ENCODE data around the gene POLD4.

Gene POLD4

DNA sequence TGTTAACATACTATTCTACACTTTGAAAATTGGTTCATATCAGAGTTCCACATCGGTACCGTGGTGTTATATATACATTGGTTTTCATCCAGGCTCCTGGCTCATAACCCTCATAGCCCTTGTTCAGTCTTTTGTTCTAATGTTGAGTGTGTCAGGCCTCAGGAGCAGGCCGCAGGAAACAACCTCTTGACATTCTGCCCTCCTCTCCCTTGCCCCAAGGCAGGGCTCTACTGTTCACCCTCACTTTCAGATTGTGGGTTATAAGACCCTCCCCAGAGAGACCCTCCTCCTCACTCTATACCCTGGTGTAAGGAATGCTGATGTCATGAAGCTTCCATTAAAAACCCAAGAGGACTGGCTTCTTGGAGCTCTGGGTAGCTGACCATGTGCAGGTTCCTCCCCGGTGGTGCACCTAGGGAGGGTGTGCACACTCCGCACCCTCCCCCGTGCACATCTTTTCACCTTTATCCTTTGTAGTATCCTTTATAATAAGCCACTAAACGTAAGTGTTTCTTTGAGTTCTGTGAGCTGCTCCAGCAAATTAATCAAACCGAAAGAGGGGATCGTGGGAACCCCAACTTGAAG, 37.9 kb downstream of the POLD4 start:
- no peak for DNase-seq (ENCODE audit: low read depth)

DNA sequence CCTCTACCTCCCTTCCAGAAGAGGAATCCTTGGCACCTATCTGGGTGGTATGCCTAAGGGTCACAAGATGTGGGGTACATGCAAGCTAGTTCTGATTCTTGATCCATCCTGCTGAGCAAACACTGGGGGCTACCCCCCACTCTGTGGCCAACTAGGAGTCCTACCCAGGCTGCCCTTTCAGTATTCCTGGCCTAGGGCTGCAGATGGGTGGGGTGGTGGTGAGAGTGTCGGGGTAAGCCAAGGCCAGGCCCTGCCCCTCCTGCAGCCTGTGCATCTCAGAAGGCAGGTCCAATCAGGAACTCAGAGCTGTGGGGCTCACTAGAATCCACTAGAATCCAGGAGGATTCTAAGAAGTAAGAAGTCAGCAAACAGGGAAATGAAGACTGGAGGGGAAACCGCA, 39.1 kb downstream of the POLD4 start:
- DNase-seq (ENCODE audit: low read depth), result no peak

DNA sequence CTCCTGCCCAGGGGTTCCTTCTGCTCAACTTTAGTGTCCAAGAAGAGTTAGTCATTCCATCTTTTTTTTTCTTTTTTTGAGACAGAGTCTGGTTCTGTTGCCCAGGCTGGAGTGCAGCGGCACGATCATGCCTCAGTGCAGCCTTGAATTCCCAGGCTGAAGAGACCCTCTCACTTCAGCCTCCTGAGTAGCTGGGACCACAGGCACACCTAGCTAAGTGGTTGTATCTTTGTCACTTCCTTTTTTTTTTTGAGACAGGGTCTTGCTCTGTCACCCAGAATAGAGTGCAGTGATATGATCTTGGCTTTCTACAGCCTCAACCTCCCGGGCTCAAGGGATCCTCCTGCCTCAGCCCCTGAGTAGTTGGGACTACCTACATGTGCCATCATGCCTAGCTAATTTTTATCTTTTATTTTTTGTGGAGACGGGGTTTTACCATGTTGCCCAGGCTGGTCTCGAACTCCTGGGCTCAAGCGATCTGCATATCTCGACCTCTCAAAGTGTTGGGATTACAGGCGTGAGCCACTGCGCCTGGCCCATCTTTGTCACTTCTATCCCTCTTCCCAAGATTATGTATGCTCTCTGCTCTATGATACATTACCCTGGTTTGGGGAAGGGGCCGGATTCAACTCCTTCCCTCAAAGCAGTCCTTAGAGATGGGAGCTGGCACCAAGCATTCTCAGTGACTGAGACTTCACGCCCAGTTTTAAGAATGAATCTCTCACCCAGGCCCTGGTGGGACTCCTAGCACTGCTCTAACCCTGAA, 40.0 kb downstream of the POLD4 start:
- DNase-seq (ENCODE audit: low read depth), result no peak

DNA sequence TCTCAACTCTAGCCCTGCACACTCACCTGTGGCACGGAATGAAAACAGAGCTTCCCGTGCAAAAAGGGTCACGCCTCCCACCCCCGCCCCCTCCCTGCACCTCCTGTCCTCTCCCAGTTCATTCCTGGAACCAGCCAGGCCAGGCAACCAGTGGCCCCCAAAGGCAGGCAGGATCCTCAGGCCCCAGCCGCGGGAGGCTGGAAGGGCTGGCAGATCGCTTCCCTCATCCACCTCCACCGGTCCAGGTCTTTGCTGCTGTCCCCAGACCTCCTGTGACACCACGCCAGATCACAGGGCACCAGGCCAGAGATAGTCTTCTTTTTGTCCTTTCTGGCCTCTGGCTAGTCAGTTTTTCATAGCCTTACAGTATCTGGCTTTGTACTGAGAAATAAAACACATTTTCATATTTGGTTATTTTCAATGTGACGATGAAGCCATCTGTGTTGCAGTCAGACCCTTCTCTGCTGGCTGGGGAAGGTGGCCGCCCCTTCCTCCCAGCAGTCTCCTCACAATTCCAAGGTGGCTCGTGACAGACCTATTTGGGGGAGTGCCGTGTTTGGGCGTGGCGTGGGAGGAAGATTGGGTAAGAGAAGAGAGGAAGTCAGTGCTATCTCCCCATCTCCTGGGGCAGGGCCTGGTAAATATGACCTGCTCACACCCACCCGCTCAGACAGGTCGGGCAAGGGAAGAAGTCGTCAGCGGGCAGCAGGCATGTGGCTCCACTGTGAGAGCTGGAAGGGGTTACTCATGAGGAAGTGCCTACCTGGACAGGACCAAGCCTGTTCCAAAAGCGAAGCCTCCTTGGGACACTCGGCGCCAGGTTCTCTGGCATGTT, 40.9 kb downstream of the POLD4 start:
- no peak for DNase-seq (ENCODE audit: low read depth)

DNA sequence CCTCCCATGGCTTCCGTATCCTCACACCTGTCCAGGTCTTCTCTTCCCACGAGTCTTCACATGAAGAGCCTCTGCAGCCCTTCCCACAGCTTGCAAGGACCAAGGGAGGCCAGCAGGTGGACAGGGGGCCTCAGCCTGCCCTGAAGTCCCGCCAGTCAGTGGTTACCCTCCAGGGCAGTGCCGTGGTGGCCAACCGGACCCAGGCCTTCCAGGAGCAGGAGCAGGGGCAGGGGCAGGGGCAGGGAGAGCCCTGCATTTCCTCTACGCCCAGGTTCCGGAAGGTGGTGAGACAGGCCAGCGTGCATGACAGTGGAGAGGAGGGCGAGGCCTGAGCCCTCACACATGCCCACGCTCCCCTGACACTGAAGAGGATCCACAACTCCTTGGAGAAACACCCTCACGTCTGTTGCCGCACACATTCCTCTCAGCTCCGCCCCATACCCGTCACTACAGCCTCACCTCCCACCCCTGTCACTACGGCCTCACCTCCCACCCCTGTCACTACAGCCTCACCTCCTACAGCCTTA, 41.7 kb downstream of the POLD4 start:
- DNase-seq (ENCODE audit: low read depth), result no peak

DNA sequence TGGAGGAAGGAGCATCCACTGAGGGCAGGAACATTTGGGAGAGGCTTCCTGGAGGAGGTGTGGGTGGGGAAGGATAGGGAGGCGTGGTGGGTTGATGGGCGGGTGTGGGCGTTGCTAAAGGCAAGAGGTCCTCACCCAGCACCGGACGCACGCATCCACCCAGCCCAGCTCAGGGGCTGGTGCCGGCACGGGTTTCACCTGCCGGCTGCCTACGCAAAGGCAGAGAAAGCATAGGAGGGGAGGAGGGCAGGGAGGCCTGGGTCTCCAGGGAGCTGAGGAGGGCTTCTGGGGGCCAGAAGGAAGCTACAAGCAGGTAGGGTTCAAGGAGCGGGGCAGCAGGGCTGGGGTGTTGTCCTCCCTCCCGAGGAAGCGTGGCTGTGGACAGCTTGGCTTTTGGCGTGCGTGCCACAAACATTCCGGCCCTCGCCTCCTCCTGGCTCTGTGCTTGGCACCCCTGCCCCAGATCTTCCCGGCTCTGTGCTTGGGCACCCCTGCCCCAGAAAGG, 42.2 kb downstream of the POLD4 start:
- no peak for DNase-seq (ENCODE audit: low read depth)

DNA sequence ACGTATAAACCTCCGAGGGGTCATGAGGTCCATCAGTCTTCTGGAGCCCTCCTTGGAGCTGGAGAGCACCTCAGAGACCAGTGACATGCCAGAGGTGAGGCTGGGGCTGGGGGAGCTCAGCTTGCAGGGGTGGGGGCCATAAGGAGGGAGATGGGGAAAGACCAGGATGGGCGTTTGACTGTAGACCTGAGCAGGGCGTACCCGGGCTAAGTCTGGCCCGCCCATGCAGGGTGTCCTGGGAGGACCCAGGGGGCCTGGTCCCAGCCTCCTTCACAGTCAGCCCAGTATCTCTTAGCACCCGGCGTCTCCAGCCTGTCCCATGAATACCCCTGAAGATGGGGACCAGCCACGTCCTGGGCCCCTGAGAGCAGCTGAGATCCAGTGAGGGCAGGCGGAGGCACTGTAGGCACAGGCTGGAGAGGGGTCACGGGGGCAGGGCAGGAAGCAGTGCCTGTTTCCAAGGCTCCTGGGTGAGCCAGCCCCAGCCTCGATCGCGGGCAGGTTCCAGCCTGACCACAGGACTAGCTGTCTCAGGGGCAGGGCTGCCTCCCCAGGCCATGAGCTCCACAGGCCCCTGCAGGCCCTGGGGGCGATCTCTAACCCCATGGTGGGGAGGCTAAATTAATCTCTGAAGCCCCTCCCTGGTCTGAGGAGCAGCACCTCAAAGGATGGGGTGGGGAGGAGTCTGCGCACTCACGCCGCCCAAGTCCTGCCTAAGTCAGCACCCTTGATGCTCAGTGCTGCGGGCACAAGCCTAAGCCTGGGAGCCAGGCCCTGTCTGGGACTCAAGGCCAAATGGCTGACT, 42.9 kb downstream of the POLD4 start:
- no peak for DNase-seq (ENCODE audit: low read depth)

DNA sequence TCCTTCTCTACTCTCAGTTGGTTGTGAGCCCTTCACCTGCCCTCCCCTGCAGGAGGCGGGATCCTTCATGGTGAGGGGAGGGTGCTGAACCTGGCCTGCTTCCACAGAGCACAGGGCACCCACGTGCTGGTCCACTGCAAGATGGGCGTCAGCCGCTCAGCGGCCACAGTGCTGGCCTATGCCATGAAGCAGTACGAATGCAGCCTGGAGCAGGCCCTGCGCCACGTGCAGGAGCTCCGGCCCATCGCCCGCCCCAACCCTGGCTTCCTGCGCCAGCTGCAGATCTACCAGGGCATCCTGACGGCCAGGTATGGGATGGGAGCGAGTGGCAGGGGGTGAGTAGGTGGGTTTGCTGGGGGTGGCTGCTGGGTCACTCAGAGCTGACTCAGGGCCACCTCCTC, 43.7 kb downstream of the POLD4 start:
- DNase-seq (ENCODE audit: low read depth), result no peak

DNA sequence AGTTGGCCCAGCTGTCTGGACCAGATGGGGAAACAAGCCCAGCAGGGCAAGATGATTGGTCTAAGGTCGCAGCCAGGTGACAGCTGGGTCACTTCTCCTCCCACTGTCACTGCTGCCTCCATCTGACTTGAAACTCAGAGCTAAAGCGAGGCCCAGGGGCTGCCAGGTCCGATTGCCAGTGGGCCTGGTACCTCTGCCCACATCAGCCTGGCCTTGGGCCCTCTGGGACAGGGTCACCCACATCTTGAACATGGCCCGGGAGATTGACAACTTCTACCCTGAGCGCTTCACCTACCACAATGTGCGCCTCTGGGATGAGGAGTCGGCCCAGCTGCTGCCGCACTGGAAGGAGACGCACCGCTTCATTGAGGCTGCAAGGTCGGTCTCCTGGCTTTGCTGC, 44.2 kb downstream of the POLD4 start:
- DNase-seq (ENCODE audit: low read depth), result no peak

DNA sequence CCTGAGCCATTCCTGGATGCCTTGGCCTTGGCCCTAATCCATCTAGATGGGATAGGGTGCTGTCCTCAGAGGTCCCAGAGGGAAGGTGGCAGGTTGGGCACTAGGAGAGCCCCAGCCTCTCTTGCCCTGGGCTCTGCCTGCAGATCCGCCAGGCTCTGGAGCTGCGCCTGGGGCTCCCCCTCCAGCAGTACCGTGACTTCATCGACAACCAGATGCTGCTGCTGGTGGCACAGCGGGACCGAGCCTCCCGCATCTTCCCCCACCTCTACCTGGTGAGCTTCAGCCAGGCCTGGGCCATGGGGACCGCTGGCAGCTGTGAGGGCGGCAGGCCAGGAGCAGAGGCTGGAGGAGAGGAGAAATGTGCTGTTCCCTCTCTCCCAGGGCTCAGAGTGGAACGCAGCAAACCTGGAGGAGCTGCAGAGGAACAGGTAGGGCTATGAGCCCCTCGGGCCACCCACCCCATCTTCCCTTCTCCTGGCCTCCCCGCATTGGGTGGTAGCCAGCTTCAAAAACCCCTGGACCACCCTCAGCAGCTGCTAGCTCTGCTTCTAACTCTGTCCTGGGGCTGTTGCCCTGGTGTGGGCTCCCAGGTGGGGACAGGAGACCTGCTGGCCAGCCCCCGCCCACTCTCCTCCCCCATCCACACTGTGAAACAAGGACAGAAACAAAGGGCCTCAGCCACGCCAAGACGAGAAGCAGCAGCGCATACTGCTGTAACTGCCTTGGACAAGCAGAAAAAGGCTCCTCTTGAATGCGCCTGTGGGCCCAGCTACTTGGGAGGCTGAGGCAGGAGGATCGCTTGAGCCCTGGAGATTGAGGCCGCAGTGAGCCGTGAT, 45.1 kb downstream of the POLD4 start:
- DNase-seq (ENCODE audit: low read depth), result no peak

DNA sequence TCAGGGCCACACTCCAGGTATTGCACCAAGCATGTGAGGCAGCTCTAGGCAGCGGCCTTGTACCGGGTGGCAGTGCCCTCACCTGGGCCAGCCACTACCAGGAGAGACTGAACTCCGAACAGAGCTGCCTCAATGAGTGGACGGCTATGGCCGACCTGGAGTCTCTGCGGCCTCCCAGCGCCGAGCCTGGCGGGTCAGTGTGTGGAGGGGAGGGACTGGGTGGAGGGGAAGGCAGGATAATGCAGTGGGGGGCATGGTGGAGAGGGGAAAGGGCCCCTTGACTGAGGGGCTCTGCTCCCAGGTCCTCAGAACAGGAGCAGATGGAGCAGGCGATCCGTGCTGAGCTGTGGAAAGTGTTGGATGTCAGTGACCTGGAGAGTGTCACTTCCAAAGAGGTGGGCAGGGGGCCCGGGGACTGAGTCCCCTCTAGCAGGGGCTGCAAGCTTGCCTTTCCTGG, 45.8 kb downstream of the POLD4 start:
- no peak for DNase-seq (ENCODE audit: low read depth)

DNA sequence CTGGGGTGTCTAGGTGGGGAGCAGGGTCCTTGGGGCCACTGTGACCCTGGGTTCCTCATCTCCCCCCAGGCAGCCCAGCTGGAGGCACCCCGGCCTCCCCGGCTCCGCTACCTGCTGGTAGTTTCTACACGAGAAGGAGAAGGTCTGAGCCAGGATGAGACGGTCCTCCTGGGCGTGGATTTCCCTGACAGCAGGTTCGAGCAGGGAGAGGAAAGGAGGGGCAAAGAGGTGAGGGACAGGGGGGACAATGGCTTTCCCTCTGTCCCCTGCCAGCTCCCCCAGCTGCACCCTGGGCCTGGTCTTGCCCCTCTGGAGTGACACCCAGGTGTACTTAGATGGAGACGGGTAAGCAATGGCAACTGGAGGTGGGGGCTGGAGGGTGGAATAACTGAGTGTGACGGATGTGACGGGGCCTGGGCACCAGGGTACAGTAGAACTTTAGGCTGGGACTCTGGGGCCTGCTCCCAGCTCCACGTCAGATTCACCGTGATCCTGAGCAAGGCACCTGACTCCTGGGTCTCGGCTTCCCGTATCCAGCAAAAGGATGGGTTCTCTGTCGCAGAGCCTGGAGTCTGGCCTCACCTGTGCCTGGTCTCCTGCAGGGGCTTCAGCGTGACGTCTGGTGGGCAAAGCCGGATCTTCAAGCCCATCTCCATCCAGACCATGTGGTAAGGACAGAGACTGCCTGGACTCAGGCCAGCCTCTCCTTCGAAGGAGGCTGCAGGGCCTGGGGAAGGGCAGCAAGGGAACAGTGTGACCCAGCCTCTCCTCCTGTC, 46.4 kb downstream of the POLD4 start:
- no peak for DNase-seq (ENCODE audit: low read depth)

DNA sequence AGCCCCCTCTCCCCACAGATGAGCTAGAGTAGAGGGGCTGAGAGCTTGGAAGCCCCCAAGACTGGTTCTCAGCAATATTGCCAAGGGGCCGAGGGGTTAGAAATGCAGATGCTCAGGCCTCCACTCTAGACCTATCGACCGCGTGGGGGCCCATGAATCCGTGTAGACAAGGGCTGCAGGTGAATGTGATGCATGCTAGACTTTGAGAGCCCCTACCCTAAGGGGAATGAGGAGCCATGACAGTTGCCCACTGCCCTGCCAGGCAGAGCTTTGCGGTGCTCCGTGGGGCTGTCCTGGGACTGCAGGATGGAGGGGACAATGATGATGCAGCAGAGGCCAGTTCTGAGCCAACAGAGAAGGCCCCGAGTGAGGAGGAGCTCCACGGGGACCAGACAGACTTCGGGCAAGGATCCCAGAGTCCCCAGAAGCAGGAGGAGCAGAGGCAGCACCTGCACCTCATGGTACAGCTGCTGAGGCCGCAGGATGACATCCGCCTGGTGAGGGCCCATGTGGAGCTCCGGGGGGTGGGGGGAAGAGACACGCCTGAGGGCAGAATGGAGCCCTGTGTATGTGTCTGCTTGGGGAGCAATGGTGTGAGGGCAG, 48.7 kb downstream of the POLD4 start:
- no peak for DNase-seq (ENCODE audit: low read depth)

DNA sequence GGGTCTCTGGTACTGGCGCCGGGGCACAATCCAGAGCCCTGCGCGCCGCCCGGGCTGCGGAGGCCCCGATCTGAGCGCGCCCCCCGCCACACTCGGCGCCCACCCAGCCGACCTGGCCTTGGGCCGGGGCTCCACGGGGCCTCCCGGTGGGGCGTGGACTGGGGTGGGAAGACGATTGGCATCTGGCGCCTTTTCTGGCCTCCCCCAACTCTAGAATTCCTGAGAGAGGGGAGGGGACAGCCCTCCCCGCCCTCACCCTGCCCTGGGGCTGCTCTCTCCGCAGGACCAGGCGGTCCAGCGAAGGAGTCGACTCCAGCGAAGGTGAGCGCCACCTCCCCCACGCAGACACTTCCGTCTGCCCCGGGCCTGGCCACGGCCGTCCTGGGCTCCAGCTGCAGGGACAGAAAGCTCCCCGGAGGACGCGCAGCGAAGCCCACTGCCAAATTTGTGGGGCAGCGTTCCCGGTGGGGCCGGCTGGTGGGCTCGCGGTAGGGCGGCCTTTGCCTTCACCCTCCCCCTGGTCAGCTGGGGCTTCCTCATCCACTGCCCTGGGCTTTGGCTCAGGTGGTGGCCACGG, 49.4 kb downstream of the POLD4 start:
- DNase-seq (ENCODE audit: low read depth), result no peak

DNA sequence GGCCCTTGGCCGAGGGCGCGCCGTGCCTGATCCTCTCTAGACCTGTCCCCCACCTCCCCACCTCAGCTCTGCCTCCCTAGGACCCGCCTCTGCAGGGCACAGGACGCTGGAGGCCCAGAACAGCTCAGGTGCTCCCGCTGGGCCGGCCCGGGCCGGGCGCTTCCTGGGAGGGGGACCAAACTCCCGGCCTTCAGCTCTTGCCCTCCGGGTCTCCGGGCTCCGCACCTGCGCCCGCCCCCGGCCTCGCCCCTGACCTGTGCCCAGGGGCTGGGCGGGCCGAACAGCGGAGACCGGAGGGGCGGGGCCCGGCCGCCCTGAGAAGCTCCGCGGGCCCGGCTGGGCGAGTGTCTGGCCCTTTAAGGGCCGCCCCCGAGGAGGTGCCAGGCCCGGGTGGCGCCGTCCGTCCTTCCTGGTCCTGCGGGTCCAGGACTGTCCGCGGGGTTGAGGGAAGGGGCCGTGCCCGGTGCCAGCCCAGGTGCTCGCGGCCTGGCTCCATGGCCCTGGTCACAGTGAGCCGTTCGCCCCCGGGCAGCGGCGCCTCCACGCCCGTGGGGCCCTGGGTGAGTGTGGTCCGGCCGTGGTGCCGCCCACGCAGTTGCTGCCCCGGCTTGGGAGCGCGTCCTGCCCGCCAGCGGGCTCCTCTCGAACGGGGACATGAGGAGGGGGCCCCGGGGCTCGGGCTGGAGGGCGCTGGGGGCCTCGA, 50.1 kb downstream of the POLD4 start, which contains the start of gene SSH3:
Gene SSH3 (plus strand): TSS at position 399 of the 703 bp plus-strand sequence. CDS start 96 bp downstream, at position 495.
- no peak for DNase-seq (ENCODE audit: low read depth)

DNA sequence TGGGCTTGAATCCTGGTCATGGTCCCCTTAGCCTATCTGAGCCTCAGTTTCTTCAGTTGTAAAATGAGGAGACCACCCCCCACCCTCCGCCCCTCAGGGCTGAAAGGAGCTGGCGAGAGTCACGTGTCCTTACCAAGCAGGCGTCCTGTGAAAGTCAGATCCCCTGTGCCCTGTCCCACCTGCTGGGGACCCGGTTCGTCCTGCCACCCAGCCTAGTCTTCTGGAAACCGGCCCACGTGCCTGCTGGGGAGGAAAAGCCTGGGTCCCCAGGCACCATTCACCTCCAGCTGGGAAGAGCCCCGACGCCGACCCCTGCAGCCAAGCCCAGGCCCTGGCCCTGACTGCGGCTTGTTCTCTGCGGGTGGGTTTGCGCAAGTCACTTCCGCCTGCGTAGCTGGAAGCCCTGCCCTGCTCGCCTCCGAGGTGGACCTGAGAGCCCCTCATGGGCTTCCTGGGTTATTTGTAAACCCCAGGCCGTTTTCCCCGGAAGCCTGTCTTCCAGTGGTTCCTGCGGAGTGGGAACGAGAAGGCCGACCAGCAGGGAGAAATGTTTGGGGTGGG, 50.7 kb downstream of the POLD4 start:
- no peak for DNase-seq (ENCODE audit: low read depth)

DNA sequence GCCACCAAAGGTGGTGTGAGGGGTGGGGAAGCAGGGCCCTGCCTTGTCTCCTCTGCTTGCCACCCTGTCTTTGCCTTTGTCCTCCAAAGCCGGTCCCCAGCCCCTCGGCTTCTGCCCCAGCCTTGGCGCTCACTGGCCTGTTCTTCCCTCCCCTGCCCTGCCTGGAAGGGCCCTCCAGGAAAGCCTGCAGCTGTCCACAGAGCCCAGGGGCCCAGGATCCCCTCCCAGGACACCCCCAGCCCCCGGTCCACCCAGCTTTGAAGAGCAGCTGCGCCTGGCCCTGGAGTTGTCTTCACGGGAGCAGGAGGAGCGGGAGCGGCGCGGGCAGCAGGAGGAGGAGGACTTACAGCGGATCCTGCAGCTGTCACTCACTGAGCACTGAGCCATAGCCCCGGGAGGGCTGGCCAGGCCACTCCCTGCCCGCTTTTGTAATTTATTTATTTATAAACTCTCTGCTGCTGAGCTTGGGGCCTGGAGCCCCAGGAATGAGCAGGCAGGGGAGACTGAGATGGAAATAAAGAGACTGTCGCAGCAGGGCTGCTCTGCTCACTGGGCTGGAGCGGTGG, 51.3 kb downstream of the POLD4 start:
- no peak for DNase-seq (ENCODE audit: low read depth)

Measured in stimulated activated CD8-positive, alpha-beta memory T cell treated with anti-CD3 and anti-CD28 coated beads, Interleukin-15, amount 100 ng/mL, for 24 hours (primary cell).